A549 (cell line): Measurements from ENCODE around the gene RPL10. TPM values are rescaled to one million over a fixed set of nuclear protein-coding genes. Genes with fewer than 3 reads are reported as not detected.

ENCODE experiments used
- ATAC-seq, 2 experiments: fragments of 200-7000 bp in 1 of 2; fragments of >200 bp in 1 of 2; cut with Nextera tagmentation in 1 of 2; cut with Tn5 transposase in 1 of 2; 3 replicates each; pipeline versions ENCODE4 v1.8.0 to v1.9.1; 2018 to 2020; ENCODE audit warnings: mild to moderate bottlenecking in 1 of 2, moderate library complexity in 1 of 2
- CTCF ChIA-PET: fragments of 300-600 bp; sonication (Branson Sonifier 250); formaldehyde crosslinking; extraction: SDS; loops from one replicate; lab custom pipeline; 2021; ENCODE audit warnings: antibody characterized with exemption, inconsistent platforms; lab: Yijun Ruan, JAX
- POLR2A ChIA-PET: fragments of 350-600 bp; formaldehyde crosslinking; extraction: SDS; loops from one replicate; lab custom pipeline; 2021; ENCODE audit warnings: antibody characterized with exemption, inconsistent platforms; lab: Yijun Ruan, JAX
- DNase-seq, 2 experiments: peaks; one replicate each; pipeline versions ENCODE4 v3.0.0 to v3.0.0-alpha.2; 2011 to 2016; ENCODE audit warnings: low read depth in 1 of 2, low spot score in 1 of 2
- FAIRE-seq: peaks from 2 replicates; lab custom pipeline; 2011; peaks lifted over from hg19 to GRCh38; lab: Jason Lieb, UNC
- H3K27ac ChIP-seq, 2 experiments: fragments of >200 bp; sonication (Bioruptor Twin); formaldehyde crosslinking; 3 replicates each; pipeline ENCODE4 v1.5.1; 2016 to 2017
- H3K4me1 ChIP-seq: fragments of >200 bp; sonication (Bioruptor Twin); formaldehyde crosslinking; 3 replicates; pipeline ENCODE4 v1.6.1; 2016
- H3K4me2 ChIP-seq: fragments of >200 bp; sonication (Bioruptor Twin); formaldehyde crosslinking; 3 replicates; pipeline ENCODE4 v1.6.1; 2016
- H3K4me3 ChIP-seq: fragments of >200 bp; sonication (Bioruptor Twin); formaldehyde crosslinking; 3 replicates; pipeline ENCODE4 v1.5.1; 2016
- H3K9me3 ChIP-seq: fragments of >200 bp; sonication (Bioruptor Twin); formaldehyde crosslinking; 3 replicates; pipeline ENCODE4 v1.6.1; 2016
- ATOH8 ChIP-seq: fragments of 250-450 bp; sonication (Bioruptor Pico); IDR thresholded peaks from 2 replicates; pipeline ENCODE4 v1.5.0; 2020; ENCODE audit warnings: low read depth, mild to moderate bottlenecking, moderate library complexity
- BHLHE40 ChIP-seq: IDR thresholded peaks from 2 replicates; pipeline ENCODE4 v1.6.1; 2012; ENCODE audit warnings: low read depth, low read length, inconsistent platforms
- CEBPB ChIP-seq, 2 experiments: fragments of >200 bp in 1 of 2; sonication (Bioruptor Twin) in 1 of 2; formaldehyde crosslinking in 1 of 2; IDR thresholded peaks; 2 replicates each; pipeline ENCODE4 v1.6.1; 2012 to 2016
- CHD2 ChIP-seq: fragments of 150-350 bp; IDR thresholded peaks from 2 replicates; pipeline ENCODE4 v1.6.1; 2014; ENCODE audit warnings: low read length; ENCODE audit not compliant: partially characterized antibody
- CHD4 ChIP-seq: fragments of 200-600 bp; sonication (generic); IDR thresholded peaks from 2 replicates; pipeline ENCODE4 v1.6.1; 2016; ENCODE audit warnings: antibody characterized with exemption, mild to moderate bottlenecking, borderline replicate concordance
- ESRRA ChIP-seq: fragments of 150-350 bp; IDR thresholded peaks from 2 replicates; pipeline ENCODE4 v1.6.1; 2014; ENCODE audit warnings: mild to moderate bottlenecking, low read length, borderline replicate concordance
- FOSB ChIP-seq: fragments of 250-450 bp; sonication (Bioruptor Pico); IDR thresholded peaks from 2 replicates; pipeline ENCODE4 v1.5.0; 2020; ENCODE audit warnings: mild to moderate bottlenecking, moderate library complexity
- FOSL2 ChIP-seq, 2 experiments: fragments of 450-650 bp in 1 of 2; fragments of >200 bp in 1 of 2; sonication (Bioruptor Twin) in 1 of 2; formaldehyde crosslinking; IDR thresholded peaks; 2 replicates each; pipeline versions ENCODE4 v1.5.0 to v1.6.1; 2016 to 2020; ENCODE audit warnings: mild to moderate bottlenecking in 1 of 2, moderate library complexity in 1 of 2
- GATA3 ChIP-seq: IDR thresholded peaks from 2 replicates; pipeline ENCODE4 v1.6.1; 2012; ENCODE audit warnings: borderline replicate concordance
- HDAC2 ChIP-seq: fragments of 200-600 bp; sonication (generic); IDR thresholded peaks from 2 replicates; pipeline ENCODE4 v1.6.1; 2016
- HES2 ChIP-seq: fragments of >200 bp; sonication (Bioruptor Twin); formaldehyde crosslinking; IDR thresholded peaks from 2 replicates; pipeline ENCODE4 v1.6.1; 2016
- HOXB13 ChIP-seq: fragments of 250-450 bp; sonication (Bioruptor Pico); IDR thresholded peaks from 2 replicates; pipeline ENCODE4 v1.5.0; 2020; ENCODE audit warnings: low read depth, mild to moderate bottlenecking, moderate library complexity
- HOXB5 ChIP-seq: fragments of 250-450 bp; sonication (Bioruptor Pico); IDR thresholded peaks from 2 replicates; pipeline ENCODE4 v1.5.0; 2020; ENCODE audit warnings: mild to moderate bottlenecking, moderate library complexity
- JUN ChIP-seq, 2 experiments: fragments of >200 bp; sonication (Bioruptor Twin); formaldehyde crosslinking; IDR thresholded peaks; 2 replicates in 1 of 2; 3 replicates in 1 of 2; pipeline ENCODE4 v1.6.1; 2016 to 2017
- MAFK ChIP-seq: fragments of 450-650 bp; IDR thresholded peaks from 2 replicates; pipeline ENCODE4 v1.6.1; 2014; ENCODE audit not compliant: partially characterized antibody
- MAZ ChIP-seq: fragments of 150-350 bp; IDR thresholded peaks from 2 replicates; pipeline ENCODE4 v1.6.1; 2014; ENCODE audit warnings: antibody characterized with exemption, low read depth, low read length, borderline replicate concordance
- MYC ChIP-seq: IDR thresholded peaks from 2 replicates; pipeline ENCODE4 v1.6.1; 2012; ENCODE audit warnings: mild to moderate bottlenecking, inconsistent platforms, low read length, improper control_type of control experiment, borderline replicate concordance
- NFE2L2 ChIP-seq: fragments of 150-350 bp; conservative IDR thresholded peaks from 2 replicates; pipeline ENCODE4 v1.6.1; 2014; ENCODE audit warnings: low read length
- PHF8 ChIP-seq: fragments of 200-600 bp; sonication (generic); IDR thresholded peaks from 2 replicates; pipeline ENCODE4 v1.6.1; 2016; ENCODE audit warnings: low read depth, mild to moderate bottlenecking, antibody characterized with exemption, moderate library complexity, borderline replicate concordance
- POLR2AphosphoS2 ChIP-seq: conservative IDR thresholded peaks from 2 replicates; pipeline ENCODE4 v1.6.1; 2012; ENCODE audit warnings: low read length, improper control_type of control experiment, inconsistent platforms
- RNF2 ChIP-seq: fragments of 200-600 bp; sonication (generic); IDR thresholded peaks from 2 replicates; pipeline ENCODE4 v1.6.1; 2016; ENCODE audit warnings: low read depth, mild to moderate bottlenecking, antibody characterized with exemption, moderate library complexity, borderline replicate concordance
- ZFP36 ChIP-seq: fragments of 450-650 bp; IDR thresholded peaks from 2 replicates; pipeline ENCODE4 v1.6.1; 2014; ENCODE audit warnings: borderline replicate concordance; ENCODE audit not compliant: partially characterized antibody
- ZNF302 ChIP-seq: fragments of 250-450 bp; sonication (Bioruptor Pico); IDR thresholded peaks from 2 replicates; pipeline ENCODE4 v1.9.0; 2021; ENCODE audit warnings: inconsistent platforms, mild to moderate bottlenecking, moderate library complexity
- ZSCAN20 ChIP-seq: fragments of 250-450 bp; sonication (Bioruptor Pico); IDR thresholded peaks from 2 replicates; pipeline ENCODE4 v1.8.0; 2022; ENCODE audit warnings: mild to moderate bottlenecking, moderate library complexity
- WGBS: methylation state at CpG from one replicate; pipeline ENCODE4 v1.1.6; 2017; ENCODE audit errors: missing lambda C conversion rate; 5-methylcytosine and 5-hydroxymethylcytosine counted together
- polyA plus RNA-seq, 4 experiments: library from polyadenylated mRNA; depleted of rRNA in 3 of 4; stranded (reverse); fragments of >200 nt; fragmentation: RNase III in 1 of 4; extraction: RNeasy Plus Mini Kit Qiagen cat#74134 plus additional on column Dnase treatment in 1 of 4; gene quantifications; 2 replicates in 3 of 4; 3 replicates in 1 of 4; pipeline ENCODE4 v1.2.3, GENCODE V29; 2011 to 2017
- TF ChIP-seq, protein P1 (sequence below): fragments of 150-350 bp; IDR thresholded peaks from 2 replicates; pipeline ENCODE4 v1.6.1; 2014; ENCODE audit warnings: low read depth, mild to moderate bottlenecking, low read length
- TF ChIP-seq, protein P2 (sequence below): fragments of >200 bp; sonication (Bioruptor Twin); formaldehyde crosslinking; IDR thresholded peaks from 3 replicates; pipeline ENCODE4 v1.6.1; 2016
- TF ChIP-seq, protein P3 (sequence below): IDR thresholded peaks from 2 replicates; pipeline ENCODE4 v1.6.1; 2012

The RPL10 gene
- polyA plus RNA-seq, 2 of the 4 experiments (the other 2 are of a cell fraction), result 3,216 to 4,804 TPM

DNA sequence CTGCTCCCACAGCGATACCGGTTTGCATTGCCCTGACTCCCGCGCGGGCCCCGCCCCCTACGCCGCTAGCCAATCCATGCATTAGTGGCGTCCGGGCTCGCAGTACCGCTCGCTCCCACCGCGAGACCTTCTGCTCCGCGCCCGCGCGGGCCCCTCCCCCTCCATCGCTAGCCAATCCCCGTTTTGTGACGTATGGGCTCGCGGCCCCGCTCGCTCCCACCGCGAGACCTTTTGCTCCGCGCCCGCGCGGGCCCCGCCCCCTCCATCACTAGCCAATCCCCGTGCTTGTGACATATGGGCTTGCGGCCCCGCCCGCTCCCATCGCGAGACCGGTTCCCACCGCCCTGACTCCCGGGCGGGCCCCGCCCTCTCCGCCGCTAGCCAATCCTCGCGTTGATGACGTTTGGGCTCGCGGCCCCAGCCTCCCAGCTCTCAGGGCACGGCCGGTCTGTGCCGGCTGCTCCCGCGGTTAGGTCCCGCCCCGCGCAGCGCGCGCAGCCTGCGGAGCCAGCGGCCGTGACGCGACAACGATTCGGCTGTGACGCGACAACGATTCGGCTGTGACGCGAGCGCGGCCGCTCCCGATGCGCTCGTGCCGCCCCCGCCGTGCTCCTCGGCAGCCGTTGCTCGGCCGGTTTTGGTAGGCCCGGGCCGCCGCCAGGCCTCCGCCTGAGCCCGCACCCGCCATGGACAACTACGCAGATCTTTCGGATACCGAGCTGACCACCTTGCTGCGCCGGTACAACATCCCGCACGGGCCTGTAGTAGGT, 19.2 kb upstream of the RPL10 start, which contains the start of gene EMD (continued):
- TF ChIP-seq POLR2AphosphoS2 (no peak), HES2 (no peak), HDAC2 (no peak), PHF8 (peak; percentile 89; the same call in 1 of the 2 replicates), NFE2L2 (no peak), ZSCAN20 (CRISPR knock-in tag) (no peak), MYC (no peak), HOXB13 (CRISPR knock-in tag) (no peak), HOXB5 (CRISPR knock-in tag) (no peak), ZFP36 (no peak), ZNF302 (no peak), CEBPB (IDR thresholded peaks at IDR 0.05) (no peak), CHD2 (peak; percentile 90), FOSB (CRISPR knock-in tag) (no peak), ATOH8 (no peak), RNF2 (no peak), GATA3 (peak; percentile 57), BHLHE40 (no peak), CHD4 (no peak), FOSL2 (IDR thresholded peaks at IDR 0.05) (no peak), FOSL2 (CRISPR knock-in tag; IDR thresholded peaks at IDR 0.05) (no peak), MAFK (no peak)
- TF ChIP-seq, protein P1, sequence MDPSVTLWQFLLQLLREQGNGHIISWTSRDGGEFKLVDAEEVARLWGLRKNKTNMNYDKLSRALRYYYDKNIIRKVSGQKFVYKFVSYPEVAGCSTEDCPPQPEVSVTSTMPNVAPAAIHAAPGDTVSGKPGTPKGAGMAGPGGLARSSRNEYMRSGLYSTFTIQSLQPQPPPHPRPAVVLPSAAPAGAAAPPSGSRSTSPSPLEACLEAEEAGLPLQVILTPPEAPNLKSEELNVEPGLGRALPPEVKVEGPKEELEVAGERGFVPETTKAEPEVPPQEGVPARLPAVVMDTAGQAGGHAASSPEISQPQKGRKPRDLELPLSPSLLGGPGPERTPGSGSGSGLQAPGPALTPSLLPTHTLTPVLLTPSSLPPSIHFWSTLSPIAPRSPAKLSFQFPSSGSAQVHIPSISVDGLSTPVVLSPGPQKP, result no peak
- TF ChIP-seq, protein P2, sequence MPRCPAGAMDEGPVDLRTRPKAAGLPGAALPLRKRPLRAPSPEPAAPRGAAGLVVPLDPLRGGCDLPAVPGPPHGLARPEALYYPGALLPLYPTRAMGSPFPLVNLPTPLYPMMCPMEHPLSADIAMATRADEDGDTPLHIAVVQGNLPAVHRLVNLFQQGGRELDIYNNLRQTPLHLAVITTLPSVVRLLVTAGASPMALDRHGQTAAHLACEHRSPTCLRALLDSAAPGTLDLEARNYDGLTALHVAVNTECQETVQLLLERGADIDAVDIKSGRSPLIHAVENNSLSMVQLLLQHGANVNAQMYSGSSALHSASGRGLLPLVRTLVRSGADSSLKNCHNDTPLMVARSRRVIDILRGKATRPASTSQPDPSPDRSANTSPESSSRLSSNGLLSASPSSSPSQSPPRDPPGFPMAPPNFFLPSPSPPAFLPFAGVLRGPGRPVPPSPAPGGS, result peak; percentile 27; the same call in 1 of the 3 replicates
- TF ChIP-seq, protein P3, sequence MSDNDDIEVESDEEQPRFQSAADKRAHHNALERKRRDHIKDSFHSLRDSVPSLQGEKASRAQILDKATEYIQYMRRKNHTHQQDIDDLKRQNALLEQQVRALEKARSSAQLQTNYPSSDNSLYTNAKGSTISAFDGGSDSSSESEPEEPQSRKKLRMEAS, result peak; percentile 67
- TF ChIP-seq, all 56 proteins: peak for 11

DNA sequence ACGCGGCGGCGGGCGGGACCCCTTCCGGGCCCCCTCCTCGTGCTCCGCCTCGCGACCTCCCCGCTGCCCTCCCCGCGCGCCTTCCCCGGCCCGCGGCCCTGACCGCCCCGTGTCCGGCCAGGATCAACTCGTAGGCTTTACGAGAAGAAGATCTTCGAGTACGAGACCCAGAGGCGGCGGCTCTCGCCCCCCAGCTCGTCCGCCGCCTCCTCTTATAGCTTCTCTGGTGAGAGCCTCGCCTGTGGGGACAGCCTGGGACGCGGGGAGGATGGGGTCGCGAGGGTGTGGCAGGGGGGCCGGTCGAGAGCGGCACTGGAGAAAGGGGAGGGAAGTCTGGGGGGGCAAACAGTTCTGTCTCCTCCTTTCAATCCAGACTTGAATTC, 18.6 kb upstream of the RPL10 start:
- CTCF ChIA-PET, result interaction anchor here (1.7 kb wide), 1 partner anchor 17 kb away, joined by 8 read pairs; no protein-coding TSS in a partner anchor

More for the DNA sequence above, 18.6 kb upstream of the RPL10 start:
- Histone ChIP-seq H3K4me2 (peak overlapping the region; percentile 98), H3K4me1 (peaks cover 27% of the 10 kb centered on the region), H3K9me3 (no peaks in the 10 kb centered on the region), H3K4me3 (peak overlapping the region; percentile 91), H3K27ac (peak overlapping the region; percentile 86 to 96)
- DNase-seq (no peak), FAIRE-seq (no peak), ATAC-seq (no peak)
- WGBS, result 0% methylated on average over 7 of the region's 38 CpGs
- POLR2A ChIA-PET, result interaction anchor here (1.3 to 1.6 kb wide), 2 partner anchors 9 to 18 kb away, joined by 9 to 11 read pairs; partner anchors contain the start of gene RPL10
- TF ChIP-seq MAZ (no peak), CHD2 (no peak), HOXB5 (CRISPR knock-in tag) (no peak), JUN (IDR thresholded peaks at IDR 0.05) (peak in 1 of 2 experiments; percentile 12; a peak in 1 of 5 replicates), ESRRA (no peak)
